ENCODE measurements around the gene TMEM203.

The TMEM203 gene

GRCh38 chr9:137167277-137167746 is 38.1 kb downstream of the TMEM203 start:
- DNase-seq (ENCODE audit: low read depth, low spot score): no peak

- DNase-seq (ENCODE audit: low read depth, low spot score): no peak
These were observed 38.8 kb downstream of the TMEM203 start for GRCh38 chr9:137166380-137167229.

DNA sequence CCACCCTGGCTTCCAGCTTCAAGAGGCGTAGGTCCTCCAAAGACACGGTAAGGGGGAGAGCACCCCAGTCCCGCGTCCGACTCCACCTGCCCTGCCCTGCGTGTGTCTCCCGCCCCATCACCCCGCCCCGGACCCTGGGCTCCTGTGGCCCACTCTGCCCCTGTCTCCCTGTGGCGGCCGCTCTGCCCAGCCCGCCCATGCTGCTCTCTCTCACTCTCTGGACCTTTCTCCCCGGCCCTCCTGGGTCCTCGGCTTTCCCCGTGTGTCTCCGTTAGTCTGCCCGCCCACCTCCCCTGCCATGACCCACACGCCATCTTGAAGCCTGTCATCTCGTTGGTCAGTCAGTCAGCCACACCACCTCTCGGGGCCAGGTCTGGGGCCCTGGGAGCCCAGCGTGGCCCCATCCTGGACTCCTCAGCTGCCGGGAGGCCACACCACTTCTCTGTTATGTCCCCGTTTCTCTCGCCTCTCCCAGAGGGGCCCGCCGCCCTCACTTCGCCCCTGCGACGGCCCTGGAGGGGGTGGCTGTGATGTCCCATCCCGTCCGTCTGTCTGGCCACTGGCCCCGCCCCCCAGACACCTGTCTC is 40.1 kb downstream of the TMEM203 start:
- no peak for DNase-seq (ENCODE audit: low read depth, low spot score)

GRCh38 chr9:137164370-137165249 is 40.8 kb downstream of the TMEM203 start:
- DNase-seq (ENCODE audit: low read depth, low spot score): no peak

DNA sequence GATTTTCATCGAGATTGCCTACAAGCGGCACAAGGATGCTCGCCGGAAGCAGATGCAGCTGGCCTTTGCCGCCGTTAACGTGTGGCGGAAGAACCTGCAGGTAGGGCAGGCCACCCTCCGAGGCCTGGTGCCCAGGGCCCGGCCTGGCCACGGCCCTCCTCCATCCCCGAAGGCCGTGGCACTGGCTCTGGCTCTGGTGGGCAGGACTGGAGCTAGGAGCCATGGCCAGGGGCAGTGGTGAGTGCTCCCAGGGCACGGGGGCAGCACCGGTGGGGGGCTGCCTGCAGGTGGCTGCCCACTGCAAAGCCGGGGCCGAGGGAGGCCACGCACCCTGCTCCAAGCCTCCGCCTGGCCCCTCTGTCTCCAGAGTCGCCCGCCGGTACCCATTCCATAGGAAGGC is 41.6 kb downstream of the TMEM203 start:
- DNase-seq (ENCODE audit: low read depth, low spot score): no peak

- no peak for DNase-seq (ENCODE audit: low read depth, low spot score)
These were observed 42.1 kb downstream of the TMEM203 start for GRCh38 chr9:137163365-137163715.

DNA sequence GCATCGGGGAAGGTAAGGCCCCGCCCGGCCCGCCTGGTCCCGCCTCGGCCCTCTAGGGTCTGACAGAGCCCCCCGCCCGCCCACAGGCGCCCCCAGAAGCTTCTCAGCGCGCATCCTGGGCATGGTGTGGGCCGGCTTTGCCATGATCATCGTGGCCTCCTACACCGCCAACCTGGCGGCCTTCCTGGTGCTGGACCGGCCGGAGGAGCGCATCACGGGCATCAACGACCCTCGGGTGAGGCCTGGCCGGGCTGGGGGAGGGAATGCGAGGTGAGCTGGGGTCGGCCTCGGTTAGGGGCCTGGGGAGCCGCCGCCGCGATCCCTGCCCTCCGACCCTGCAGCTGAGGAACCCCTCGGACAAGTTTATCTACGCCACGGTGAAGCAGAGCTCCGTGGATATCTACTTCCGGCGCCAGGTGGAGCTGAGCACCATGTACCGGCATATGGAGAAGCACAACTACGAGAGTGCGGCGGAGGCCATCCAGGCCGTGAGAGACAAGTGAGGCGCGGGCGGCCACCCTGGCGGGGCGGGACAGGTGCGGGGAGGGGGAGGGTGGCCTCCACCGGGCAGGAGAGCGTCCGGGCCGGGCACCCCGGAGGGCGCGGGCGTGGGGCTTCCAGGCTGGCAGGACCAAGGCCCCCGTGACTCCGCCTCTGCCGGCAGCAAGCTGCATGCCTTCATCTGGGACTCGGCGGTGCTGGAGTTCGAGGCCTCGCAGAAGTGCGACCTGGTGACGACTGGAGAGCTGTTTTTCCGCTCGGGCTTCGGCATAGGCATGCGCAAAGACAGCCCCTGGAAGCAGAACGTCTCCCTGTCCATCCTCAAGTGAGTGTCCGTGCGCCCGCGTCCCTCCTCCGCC is 42.7 kb downstream of the TMEM203 start:
- no peak for DNase-seq (ENCODE audit: low read depth, low spot score)

GRCh38 chr9:137161558-137162486 is 43.6 kb downstream of the TMEM203 start:
- no peak for DNase-seq (ENCODE audit: low read depth, low spot score)

DNA sequence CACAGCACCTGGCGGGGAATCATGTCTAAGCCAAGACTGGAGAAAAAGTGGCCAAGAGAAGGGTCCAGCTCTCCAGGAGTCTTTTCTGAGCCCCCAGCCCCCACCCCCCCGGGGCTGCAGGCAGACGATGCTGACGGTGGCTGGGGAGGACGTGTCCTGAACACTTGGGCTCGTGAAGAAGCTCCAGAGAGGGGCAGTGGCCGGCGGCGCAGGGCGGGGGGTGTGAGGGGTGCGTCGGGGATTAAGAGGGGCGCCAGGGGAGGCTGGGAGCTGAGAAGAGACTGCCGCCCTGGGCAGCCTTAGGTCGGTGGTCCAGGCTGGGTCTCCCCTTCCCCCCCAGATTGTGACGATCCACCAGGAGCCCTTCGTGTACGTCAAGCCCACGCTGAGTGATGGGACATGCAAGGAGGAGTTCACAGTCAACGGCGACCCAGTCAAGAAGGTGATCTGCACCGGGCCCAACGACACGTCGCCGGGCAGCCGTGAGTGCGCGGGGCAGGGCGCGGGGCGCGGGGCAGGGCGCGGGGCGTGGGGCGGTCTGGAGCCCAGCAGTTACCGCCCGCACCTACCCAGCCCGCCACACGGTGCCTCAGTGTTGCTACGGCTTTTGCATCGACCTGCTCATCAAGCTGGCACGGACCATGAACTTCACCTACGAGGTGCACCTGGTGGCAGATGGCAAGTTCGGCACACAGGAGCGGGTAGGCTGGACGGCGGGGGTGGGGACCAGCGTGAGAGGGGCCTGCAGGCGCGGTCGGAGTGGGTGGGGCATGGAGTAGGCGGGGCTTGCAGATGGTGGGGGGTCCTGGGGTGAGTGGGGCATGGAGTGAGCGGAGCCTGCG is 44.5 kb downstream of the TMEM203 start:
- no peak for DNase-seq (ENCODE audit: low read depth, low spot score)

GRCh38 chr9:137160054-137160425 is 45.4 kb downstream of the TMEM203 start:
- DNase-seq (ENCODE audit: low read depth, low spot score): no peak

GRCh38 chr9:137159105-137160053 is 46.1 kb downstream of the TMEM203 start:
- no peak for DNase-seq (ENCODE audit: low read depth, low spot score)

GRCh38 chr9:137158625-137159024 is 46.8 kb downstream of the TMEM203 start:
- no peak for DNase-seq (ENCODE audit: low read depth, low spot score)

- DNase-seq (ENCODE audit: low read depth, low spot score): no peak
These were observed 47.6 kb downstream of the TMEM203 start for GRCh38 chr9:137157618-137158415.

GRCh38 chr9:137156567-137157375 is 48.7 kb downstream of the TMEM203 start:
- peak; percentile 51 for DNase-seq (ENCODE audit: low read depth, low spot score)

All from astrocyte of the hippocampus (primary cell).